K562 (cell line): ENCODE results near the gene PCDH7.

Source experiments
- ATF3 ChIP-seq, 2 experiments: fragments of 450-650 bp in 1 of 2; sonication (generic) in 1 of 2; formaldehyde crosslinking in 1 of 2; IDR thresholded peaks in 1 of 2; conservative IDR thresholded peaks in 1 of 2; 2 replicates each; pipeline versions ENCODE4 v1.6.1 to v1.8.1; 2016 to 2023; ENCODE audit warnings: mild to moderate bottlenecking in 2 of 2, moderate library complexity in 2 of 2, inconsistent platforms in 1 of 2, missing genetic modification reagents in 1 of 2
- EZH2 ChIP-seq: IDR thresholded peaks from 2 replicates; pipeline ENCODE4 v1.6.1; 2012; ENCODE audit warnings: low read depth, mild to moderate bottlenecking, inconsistent platforms, low read length, borderline replicate concordance
- MEF2A ChIP-seq: IDR thresholded peaks from 2 replicates; pipeline ENCODE4 v1.6.1; 2011; ENCODE audit warnings: low read depth, mild to moderate bottlenecking, low read length, moderate library complexity; ENCODE audit not compliant: control insufficient read depth

GRCh38 chr4:30770812-30771211, 50.6 kb downstream of the PCDH7 start:
- TF ChIP-seq MEF2A = no peak
- TF ChIP-seq ATF3 (IDR thresholded peaks at IDR 0.05) = no peak
- no peak for TF ChIP-seq ATF3 (CRISPR knock-in tag; conservative IDR thresholded peaks at IDR 0.05)
- no peak for TF ChIP-seq EZH2
